ENCODE measurements around the gene SCAPER.

Gene SCAPER

DNA sequence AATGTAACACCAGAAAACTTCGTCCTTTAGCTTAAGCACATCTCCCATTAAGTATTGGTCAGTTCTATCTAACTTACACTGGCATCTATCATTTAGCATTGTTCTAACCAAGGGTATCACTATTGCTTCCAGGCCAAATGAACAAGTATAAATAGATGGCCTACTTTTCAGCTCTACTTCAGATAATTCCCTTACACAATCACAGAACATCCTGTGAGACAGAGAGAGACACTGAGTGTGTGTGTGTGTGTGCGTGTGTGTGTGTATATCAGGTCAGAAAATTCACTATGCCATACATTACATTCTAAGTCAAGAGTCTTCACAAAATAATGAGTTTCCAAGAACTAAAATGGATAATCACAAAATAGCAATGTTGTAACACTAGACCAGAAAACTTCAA is 39.1 kb downstream of the SCAPER start:
- DNase-seq (ENCODE audit: low read depth in 1 of 2, low spot score in 1 of 2), result no peak
- H3K27me3 ChIP-seq (ENCODE audit: insufficient read depth, poor library complexity, severe bottlenecking), result no peaks in the 10 kb centered on the region
- H3K4me3 ChIP-seq (replicated peaks; ENCODE audit: insufficient read depth, low read length), result no peak overlapping the region
- TF ChIP-seq SPI1 (IDR thresholded peaks at IDR 0.05; ENCODE audit: borderline replicate concordance, low read depth), result no peak
- no peak overlapping the region for H3K27ac ChIP-seq (replicated peaks)

DNA sequence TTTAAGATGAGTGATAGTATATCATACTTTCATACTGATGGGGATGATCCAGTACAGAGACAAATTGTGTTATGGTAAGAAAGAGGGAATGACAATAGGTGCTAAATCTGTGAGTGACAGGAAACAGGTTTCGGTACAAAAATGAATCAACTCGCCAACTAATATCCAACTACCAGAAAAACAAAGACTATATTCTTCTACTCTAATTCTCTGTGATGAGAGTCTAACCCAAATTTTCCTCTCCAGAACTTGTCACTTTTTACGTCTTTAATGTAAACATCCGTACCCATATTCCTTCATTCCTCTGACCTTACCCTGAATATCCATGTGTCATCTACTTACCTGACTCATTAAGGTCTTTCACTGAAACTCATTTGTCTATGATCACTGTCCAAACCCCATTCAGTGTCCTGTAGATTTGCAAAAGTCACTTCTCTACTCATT is 39.6 kb downstream of the SCAPER start:
- no peak overlapping the region for H3K4me3 ChIP-seq (replicated peaks; ENCODE audit: insufficient read depth, low read length)
- no peaks in the 10 kb centered on the region for H3K27me3 ChIP-seq (ENCODE audit: insufficient read depth, poor library complexity, severe bottlenecking)
- DNase-seq (ENCODE audit: low read depth in 1 of 2, low spot score in 1 of 2), result no peak
- TF ChIP-seq, protein P1, sequence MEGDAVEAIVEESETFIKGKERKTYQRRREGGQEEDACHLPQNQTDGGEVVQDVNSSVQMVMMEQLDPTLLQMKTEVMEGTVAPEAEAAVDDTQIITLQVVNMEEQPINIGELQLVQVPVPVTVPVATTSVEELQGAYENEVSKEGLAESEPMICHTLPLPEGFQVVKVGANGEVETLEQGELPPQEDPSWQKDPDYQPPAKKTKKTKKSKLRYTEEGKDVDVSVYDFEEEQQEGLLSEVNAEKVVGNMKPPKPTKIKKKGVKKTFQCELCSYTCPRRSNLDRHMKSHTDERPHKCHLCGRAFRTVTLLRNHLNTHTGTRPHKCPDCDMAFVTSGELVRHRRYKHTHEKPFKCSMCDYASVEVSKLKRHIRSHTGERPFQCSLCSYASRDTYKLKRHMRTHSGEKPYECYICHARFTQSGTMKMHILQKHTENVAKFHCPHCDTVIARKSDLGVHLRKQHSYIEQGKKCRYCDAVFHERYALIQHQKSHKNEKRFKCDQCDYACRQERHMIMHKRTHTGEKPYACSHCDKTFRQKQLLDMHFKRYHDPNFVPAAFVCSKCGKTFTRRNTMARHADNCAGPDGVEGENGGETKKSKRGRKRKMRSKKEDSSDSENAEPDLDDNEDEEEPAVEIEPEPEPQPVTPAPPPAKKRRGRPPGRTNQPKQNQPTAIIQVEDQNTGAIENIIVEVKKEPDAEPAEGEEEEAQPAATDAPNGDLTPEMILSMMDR (IDR thresholded peaks at IDR 0.05; ENCODE audit: insufficient read depth, low read length), result no peak
- TF ChIP-seq SPI1 (IDR thresholded peaks at IDR 0.05; ENCODE audit: borderline replicate concordance, low read depth) (no peak), GABPA (IDR thresholded peaks at IDR 0.05; ENCODE audit: low read depth) (no peak), POLR2AphosphoS5 (IDR thresholded peaks at IDR 0.05; ENCODE audit: low read depth) (no peak)
- TF ChIP-seq, protein P2, sequence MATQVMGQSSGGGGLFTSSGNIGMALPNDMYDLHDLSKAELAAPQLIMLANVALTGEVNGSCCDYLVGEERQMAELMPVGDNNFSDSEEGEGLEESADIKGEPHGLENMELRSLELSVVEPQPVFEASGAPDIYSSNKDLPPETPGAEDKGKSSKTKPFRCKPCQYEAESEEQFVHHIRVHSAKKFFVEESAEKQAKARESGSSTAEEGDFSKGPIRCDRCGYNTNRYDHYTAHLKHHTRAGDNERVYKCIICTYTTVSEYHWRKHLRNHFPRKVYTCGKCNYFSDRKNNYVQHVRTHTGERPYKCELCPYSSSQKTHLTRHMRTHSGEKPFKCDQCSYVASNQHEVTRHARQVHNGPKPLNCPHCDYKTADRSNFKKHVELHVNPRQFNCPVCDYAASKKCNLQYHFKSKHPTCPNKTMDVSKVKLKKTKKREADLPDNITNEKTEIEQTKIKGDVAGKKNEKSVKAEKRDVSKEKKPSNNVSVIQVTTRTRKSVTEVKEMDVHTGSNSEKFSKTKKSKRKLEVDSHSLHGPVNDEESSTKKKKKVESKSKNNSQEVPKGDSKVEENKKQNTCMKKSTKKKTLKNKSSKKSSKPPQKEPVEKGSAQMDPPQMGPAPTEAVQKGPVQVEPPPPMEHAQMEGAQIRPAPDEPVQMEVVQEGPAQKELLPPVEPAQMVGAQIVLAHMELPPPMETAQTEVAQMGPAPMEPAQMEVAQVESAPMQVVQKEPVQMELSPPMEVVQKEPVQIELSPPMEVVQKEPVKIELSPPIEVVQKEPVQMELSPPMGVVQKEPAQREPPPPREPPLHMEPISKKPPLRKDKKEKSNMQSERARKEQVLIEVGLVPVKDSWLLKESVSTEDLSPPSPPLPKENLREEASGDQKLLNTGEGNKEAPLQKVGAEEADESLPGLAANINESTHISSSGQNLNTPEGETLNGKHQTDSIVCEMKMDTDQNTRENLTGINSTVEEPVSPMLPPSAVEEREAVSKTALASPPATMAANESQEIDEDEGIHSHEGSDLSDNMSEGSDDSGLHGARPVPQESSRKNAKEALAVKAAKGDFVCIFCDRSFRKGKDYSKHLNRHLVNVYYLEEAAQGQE (IDR thresholded peaks at IDR 0.05; ENCODE audit: insufficient replicate concordance, low read depth), result no peak
- no peak overlapping the region for H3K27ac ChIP-seq (replicated peaks)

DNA sequence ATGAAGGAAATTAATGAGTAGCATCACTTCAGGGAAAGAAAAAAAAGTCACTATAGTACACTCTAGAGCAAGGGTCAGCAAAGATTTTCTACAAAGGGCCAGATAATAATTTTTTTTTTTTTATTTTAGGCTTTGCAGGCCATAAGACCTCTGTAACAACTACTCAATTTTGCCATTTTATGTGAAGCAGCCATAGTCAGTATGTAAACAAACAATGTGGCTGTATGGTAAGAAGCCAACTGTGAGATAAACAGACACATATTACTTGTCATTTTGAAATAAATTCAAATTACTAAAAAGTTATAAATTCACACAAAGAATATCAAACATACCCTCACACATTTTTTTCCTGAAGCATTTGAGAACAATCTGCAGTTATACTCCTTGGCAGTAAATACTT is 40.6 kb downstream of the SCAPER start:
- H3K27me3 ChIP-seq (ENCODE audit: insufficient read depth, poor library complexity, severe bottlenecking), result no peaks in the 10 kb centered on the region
- no peak for DNase-seq (ENCODE audit: low read depth in 1 of 2, low spot score in 1 of 2)
- no peak overlapping the region for H3K27ac ChIP-seq (replicated peaks)
- TF ChIP-seq SPI1 (IDR thresholded peaks at IDR 0.05; ENCODE audit: borderline replicate concordance, low read depth) (no peak), POLR2AphosphoS5 (IDR thresholded peaks at IDR 0.05; ENCODE audit: low read depth) (no peak), GABPA (IDR thresholded peaks at IDR 0.05; ENCODE audit: low read depth) (no peak)
- TF ChIP-seq, protein P1 (IDR thresholded peaks at IDR 0.05; ENCODE audit: insufficient read depth, low read length), result no peak
- TF ChIP-seq, protein P2 (IDR thresholded peaks at IDR 0.05; ENCODE audit: insufficient replicate concordance, low read depth), result no peak
- no peak overlapping the region for H3K4me3 ChIP-seq (replicated peaks; ENCODE audit: insufficient read depth, low read length)

DNA sequence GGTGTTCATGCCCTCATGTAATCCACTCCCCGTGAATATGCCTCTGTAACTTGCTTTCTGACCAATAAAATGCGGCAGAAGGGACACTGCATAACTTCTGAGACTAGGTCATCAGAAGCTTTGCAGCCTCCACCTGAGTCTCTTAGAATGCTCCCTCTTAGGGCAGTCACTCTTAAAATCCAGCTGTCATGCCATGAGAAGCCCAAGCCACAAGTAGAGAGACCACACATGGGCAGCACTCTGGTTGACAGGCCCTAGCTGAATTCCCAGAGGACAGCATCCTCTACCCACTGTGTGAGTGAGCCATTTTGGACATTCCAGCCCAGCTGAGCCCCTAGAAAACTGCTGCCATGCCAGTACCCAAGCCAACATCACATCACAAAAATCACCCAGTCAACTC is 41.4 kb downstream of the SCAPER start:
- no peak for DNase-seq (ENCODE audit: low read depth in 1 of 2, low spot score in 1 of 2)
- no peaks in the 10 kb centered on the region for H3K27me3 ChIP-seq (ENCODE audit: insufficient read depth, poor library complexity, severe bottlenecking)
- no peak overlapping the region for H3K27ac ChIP-seq (replicated peaks)
- H3K4me3 ChIP-seq (replicated peaks; ENCODE audit: insufficient read depth, low read length), result no peak overlapping the region
- TF ChIP-seq, protein P2 (IDR thresholded peaks at IDR 0.05; ENCODE audit: insufficient replicate concordance, low read depth), result no peak
- TF ChIP-seq, protein P1 (IDR thresholded peaks at IDR 0.05; ENCODE audit: insufficient read depth, low read length), result no peak
- TF ChIP-seq GABPA (IDR thresholded peaks at IDR 0.05; ENCODE audit: low read depth) (no peak), POLR2AphosphoS5 (IDR thresholded peaks at IDR 0.05; ENCODE audit: low read depth) (no peak), SPI1 (IDR thresholded peaks at IDR 0.05; ENCODE audit: borderline replicate concordance, low read depth) (no peak)

Measured in HL-60 (cell line).